IMR-90 (cell line): ENCODE measurements around the gene NFASC. TPM values are rescaled to one million over a fixed set of nuclear protein-coding genes. Genes with fewer than 3 reads are reported as not detected.
A peak's percentile ranks its signal among the peaks of the same experiment; 100 is the strongest.

ENCODE experiments used
- ATAC-seq: fragments of 200-7000 bp; cut with Tn5 transposase; 2 replicates; pipeline ENCODE4 v1.9.1; 2020; ENCODE audit warnings: low read depth, mild to moderate bottlenecking, moderate library complexity
- BruUV-seq: library from RNA; stranded (reverse); fragments of 400-500 nt; replicated peaks from 2 replicates; lab custom pipeline; 2021; lab: Mats Ljungman, UMichigan
- CTCF ChIA-PET: fragments of 300-600 bp; formaldehyde crosslinking; extraction: SDS; loops from one replicate; lab custom pipeline; 2021; ENCODE audit warnings: antibody characterized with exemption; lab: Yijun Ruan, JAX
- POLR2A ChIA-PET: fragments of 300-600 bp; sonication (Branson Sonifier 250); formaldehyde crosslinking; loops from one replicate; lab custom pipeline; 2022; ENCODE audit warnings: antibody characterized with exemption; ENCODE audit not compliant: unreplicated experiment; lab: Charles Lee
- DNase-seq: peaks from one replicate; pipeline ENCODE4 v3.0.0; 2013
- H2AFZ ChIP-seq: replicated peaks from 2 replicates; pipeline ENCODE3; 2013; ENCODE audit warnings: low read length, mild to moderate bottlenecking; ENCODE audit not compliant: poor library complexity
- H2AK5ac ChIP-seq: 2 replicates; pipeline ENCODE4 v1.6.1; 2013; ENCODE audit warnings: low read depth, low read length, inconsistent platforms
- H2AK9ac ChIP-seq: replicated peaks from 2 replicates; pipeline ENCODE3; 2013; ENCODE audit warnings: mild to moderate bottlenecking, low read depth, low read length, moderate library complexity; ENCODE audit not compliant: poor library complexity
- H2BK120ac ChIP-seq: 2 replicates; pipeline ENCODE4 v1.6.1; 2013; ENCODE audit warnings: low read depth, low read length, inconsistent platforms
- H2BK15ac ChIP-seq: 3 replicates; pipeline ENCODE4 v1.6.1; 2013; ENCODE audit warnings: low read depth, low read length, inconsistent platforms
- H2BK20ac ChIP-seq: 2 replicates; pipeline ENCODE4 v1.6.1; 2013; ENCODE audit warnings: low read depth, mild to moderate bottlenecking, inconsistent platforms, low read length, moderate library complexity
- H2BK5ac ChIP-seq: 2 replicates; pipeline ENCODE4 v1.6.1; 2013; ENCODE audit warnings: mild to moderate bottlenecking, low read depth, low read length, inconsistent platforms; ENCODE audit not compliant: poor library complexity, severe bottlenecking
- H3K14ac ChIP-seq: replicated peaks from 2 replicates; pipeline ENCODE4 v1.6.1; 2013; ENCODE audit warnings: low read depth, low read length, inconsistent platforms
- H3K18ac ChIP-seq: 2 replicates; pipeline ENCODE4 v1.6.1; 2013; ENCODE audit warnings: low read depth, low read length, control low read depth
- H3K23ac ChIP-seq: 2 replicates; pipeline ENCODE4 v1.6.1; 2013; ENCODE audit warnings: low read depth, low read length, inconsistent platforms
- H3K27ac ChIP-seq: 2 replicates; pipeline ENCODE4 v1.5.1; 2013; ENCODE audit warnings: mild to moderate bottlenecking, control low read depth, low read length; ENCODE audit not compliant: insufficient read depth
- H3K27me3 ChIP-seq: 2 replicates; pipeline ENCODE4 v1.6.1; 2013; ENCODE audit warnings: low read length; ENCODE audit not compliant: control insufficient read depth, insufficient read depth
- H3K36me3 ChIP-seq: 2 replicates; pipeline ENCODE4 v1.6.1; 2013; ENCODE audit warnings: low read length, mixed read lengths; ENCODE audit not compliant: control insufficient read depth, insufficient read depth
- H3K4ac ChIP-seq: 2 replicates; pipeline ENCODE4 v1.6.1; 2013; ENCODE audit warnings: low read depth, low read length, inconsistent platforms
- H3K4me1 ChIP-seq: 2 replicates; pipeline ENCODE4 v1.6.1; 2013; ENCODE audit warnings: low read length, mixed read lengths; ENCODE audit not compliant: control insufficient read depth, insufficient read depth
- H3K4me2 ChIP-seq: 2 replicates; pipeline ENCODE4 v1.6.1; 2013; ENCODE audit warnings: low read depth, mild to moderate bottlenecking, control low read depth, low read length, moderate library complexity
- H3K4me3 ChIP-seq: 2 replicates; pipeline ENCODE4 v1.5.1; 2013; ENCODE audit warnings: low read depth, mild to moderate bottlenecking, control low read depth, low read length, moderate library complexity; ENCODE audit not compliant: insufficient read depth
- H3K56ac ChIP-seq: 2 replicates; pipeline ENCODE4 v1.6.1; 2013; ENCODE audit warnings: low read length, inconsistent platforms; ENCODE audit not compliant: insufficient read depth; ENCODE audit errors: extremely low read depth
- H3K79me1 ChIP-seq, 2 experiments: 2 replicates each; pipeline ENCODE4 v1.6.1; 2013; ENCODE audit warnings: low read length in 2 of 2, inconsistent platforms in 1 of 2, low read depth in 1 of 2
- H3K9ac ChIP-seq: 2 replicates; pipeline ENCODE4 v1.6.1; 2013; ENCODE audit warnings: low read depth, low read length, control low read depth
- H3K9me1 ChIP-seq: 2 replicates; pipeline ENCODE4 v1.6.1; 2013; ENCODE audit warnings: low read length, inconsistent platforms; ENCODE audit not compliant: insufficient read depth
- H3K9me3 ChIP-seq: 2 replicates; pipeline ENCODE4 v1.6.1; 2013; ENCODE audit warnings: low read length; ENCODE audit not compliant: control insufficient read depth, insufficient read depth
- H4K20me1 ChIP-seq: 2 replicates; pipeline ENCODE4 v1.6.1; 2013; ENCODE audit warnings: low read length, inconsistent platforms; ENCODE audit not compliant: insufficient read depth
- H4K5ac ChIP-seq: 2 replicates; pipeline ENCODE4 v1.6.1; 2013; ENCODE audit warnings: mild to moderate bottlenecking, low read depth, low read length, control low read depth
- H4K8ac ChIP-seq, 2 experiments: 2 replicates each; pipeline ENCODE4 v1.6.1; 2013; ENCODE audit warnings: low read depth in 2 of 2, low read length in 2 of 2, control low read depth in 1 of 2, inconsistent platforms in 1 of 2
- H4K91ac ChIP-seq: 2 replicates; pipeline ENCODE4 v1.6.1; 2013; ENCODE audit warnings: low read depth, low read length, inconsistent platforms; ENCODE audit not compliant: insufficient read depth
- BHLHE40 ChIP-seq: fragments of 150-350 bp; IDR thresholded peaks from 2 replicates; pipeline ENCODE4 v1.6.1; 2016; ENCODE audit warnings: mild to moderate bottlenecking, low read depth, low read length
- FOS ChIP-seq: fragments of 150-350 bp; IDR thresholded peaks from 2 replicates; pipeline ENCODE4 v1.6.1; 2016; ENCODE audit warnings: low read depth, low read length
- MAFK ChIP-seq: IDR thresholded peaks from 2 replicates; pipeline ENCODE4 v1.6.1; 2012; ENCODE audit warnings: low read depth, low read length, improper control_type of control experiment
- MAZ ChIP-seq: IDR thresholded peaks from 2 replicates; pipeline ENCODE4 v1.6.1; 2012; ENCODE audit warnings: low read depth, mild to moderate bottlenecking, low read length, improper control_type of control experiment, moderate library complexity, borderline replicate concordance
- NFE2L2 ChIP-seq: fragments of 150-350 bp; IDR thresholded peaks from 2 replicates; pipeline ENCODE4 v1.6.1; 2016; ENCODE audit warnings: low read depth, mild to moderate bottlenecking, low read length
- RCOR1 ChIP-seq: IDR thresholded peaks from 2 replicates; pipeline ENCODE4 v1.6.1; 2012; ENCODE audit warnings: mild to moderate bottlenecking, low read length, improper control_type of control experiment; ENCODE audit not compliant: insufficient replicate concordance
- RFX5 ChIP-seq: IDR thresholded peaks from 2 replicates; pipeline ENCODE4 v1.8.0; 2012; ENCODE audit warnings: low read depth, mild to moderate bottlenecking, low read length, moderate library complexity
- WGBS, 2 experiments: methylation state at CpG; one replicate each; pipeline versions ENCODE4 v1.1.5 to v1.1.7; 2013; ENCODE audit warnings: missing lambda C conversion rate in 2 of 2; ENCODE audit not compliant: insufficient read length in 1 of 2; ENCODE audit errors: extremely low coverage in 2 of 2; 5-methylcytosine and 5-hydroxymethylcytosine counted together
- dilution Hi-C: fragments of 300-500 bp; cut with HindIII; formaldehyde crosslinking; loops from one replicate; pipeline ENCODE4 v1.14.3; 2018; ENCODE audit warnings: low sequenced_read_pairs; ENCODE audit not compliant: unreplicated experiment
- in situ Hi-C: fragments of 300-500 bp; cut with MboI; formaldehyde crosslinking; loops from 3 replicates; pipeline ENCODE4 v1.14.3; 2019; ENCODE audit warnings: low sequenced_read_pairs, inconsistent platforms, mixed read lengths
- intact Hi-C: fragments of 100-400 bp; cut with micrococcal nuclease; formaldehyde crosslinking; loops from 2 replicates; pipeline ENCODE4 v1.10.0; 2022
- polyA plus RNA-seq, 3 experiments: library from polyadenylated mRNA; depleted of rRNA; stranded (reverse); fragments of >200 nt; gene quantifications; 2 replicates each; pipeline ENCODE4 v1.2.3, GENCODE V29; 2012; ENCODE audit warnings: low replicate concordance in 1 of 3
- total RNA-seq: library from RNA; depleted of rRNA; stranded (reverse); fragments of >200 nt; gene quantifications from 2 replicates; pipeline ENCODE4 v1.2.3, GENCODE V29; 2012
- TF ChIP-seq, protein P1 (sequence below): fragments of 150-350 bp; IDR thresholded peaks from 2 replicates; pipeline ENCODE4 v1.6.1; 2016; ENCODE audit warnings: low read depth, mild to moderate bottlenecking, low read length, moderate library complexity, borderline replicate concordance
- TF ChIP-seq, protein P2 (sequence below): conservative IDR thresholded peaks from 2 replicates; pipeline ENCODE4 v1.5.1; 2012; ENCODE audit warnings: mild to moderate bottlenecking, low read depth, low read length, improper control_type of control experiment

NFASC gene
- total and polyA plus RNA-seq, 2 of the 4 experiments (the other 2 are of a cell fraction): 0.18 to 0.79 TPM

DNA sequence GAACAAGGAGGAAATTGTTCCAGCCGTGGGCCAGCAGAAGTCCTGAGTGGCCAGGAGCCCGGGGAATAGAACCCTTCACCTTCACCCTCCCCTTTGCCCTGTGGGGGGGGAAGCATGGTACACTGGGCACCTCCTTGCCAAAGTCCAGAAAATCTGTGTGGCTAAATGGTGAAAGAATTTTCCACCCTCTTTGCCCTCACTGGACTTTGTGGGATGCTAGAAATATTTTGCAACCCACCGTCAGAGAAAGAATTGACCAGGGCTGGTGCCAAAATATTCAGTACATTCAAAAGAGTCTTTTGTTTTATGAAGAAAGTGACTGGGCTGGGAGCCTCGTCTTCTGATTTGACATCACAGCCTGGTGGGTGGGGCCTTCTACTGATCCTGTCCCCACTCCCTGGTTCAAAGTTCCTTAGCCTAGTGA is 14.6 kb downstream of the NFASC start:
- DNase-seq: no peak
- CTCF ChIA-PET: no interaction called here

More for the DNA sequence above, 14.6 kb downstream of the NFASC start:
- Histone ChIP-seq H3K56ac (no peak overlapping the region), H4K5ac (no peak overlapping the region), H2BK15ac (no peak overlapping the region), H3K36me3 (no peaks in the 10 kb centered on the region), H4K91ac (no peak overlapping the region), H2AK9ac (no peak overlapping the region), H3K4me1 (no peaks in the 10 kb centered on the region), H3K27ac (no peak overlapping the region), H3K9ac (no peak overlapping the region), H2AK5ac (no peak overlapping the region), H3K79me1 (no peaks in the 10 kb centered on the region), H3K4me2 (no peak overlapping the region), H3K27me3 (peaks cover 12% of the 10 kb centered on the region), H3K9me1 (no peaks in the 10 kb centered on the region), H2BK5ac (no peak overlapping the region), H4K8ac (no peak overlapping the region), H3K14ac (no peak overlapping the region), H3K23ac (no peak overlapping the region), H2BK120ac (no peak overlapping the region), H2BK20ac (no peak overlapping the region), H2AFZ (no peak overlapping the region), H3K4ac (no peak overlapping the region), H3K18ac (no peak overlapping the region), H4K20me1 (no peaks in the 10 kb centered on the region), H3K9me3 (no peaks in the 10 kb centered on the region), H3K4me3 (no peak overlapping the region)
- WGBS, 2 experiments: no CpG with 5 or more reads among the region's 4 CpGs
- in situ Hi-C loops: no loop called here
- POLR2A ChIA-PET: no interaction called here
- intact Hi-C loops: no loop called here
- no peak for TF ChIP-seq NFE2L2
- no peak for TF ChIP-seq RFX5
- no peak for TF ChIP-seq FOS
- no peak for TF ChIP-seq RCOR1
- no peak for TF ChIP-seq MAZ
- TF ChIP-seq BHLHE40: no peak
- TF ChIP-seq, protein P1, sequence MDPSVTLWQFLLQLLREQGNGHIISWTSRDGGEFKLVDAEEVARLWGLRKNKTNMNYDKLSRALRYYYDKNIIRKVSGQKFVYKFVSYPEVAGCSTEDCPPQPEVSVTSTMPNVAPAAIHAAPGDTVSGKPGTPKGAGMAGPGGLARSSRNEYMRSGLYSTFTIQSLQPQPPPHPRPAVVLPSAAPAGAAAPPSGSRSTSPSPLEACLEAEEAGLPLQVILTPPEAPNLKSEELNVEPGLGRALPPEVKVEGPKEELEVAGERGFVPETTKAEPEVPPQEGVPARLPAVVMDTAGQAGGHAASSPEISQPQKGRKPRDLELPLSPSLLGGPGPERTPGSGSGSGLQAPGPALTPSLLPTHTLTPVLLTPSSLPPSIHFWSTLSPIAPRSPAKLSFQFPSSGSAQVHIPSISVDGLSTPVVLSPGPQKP: no peak
- TF ChIP-seq, protein P2, sequence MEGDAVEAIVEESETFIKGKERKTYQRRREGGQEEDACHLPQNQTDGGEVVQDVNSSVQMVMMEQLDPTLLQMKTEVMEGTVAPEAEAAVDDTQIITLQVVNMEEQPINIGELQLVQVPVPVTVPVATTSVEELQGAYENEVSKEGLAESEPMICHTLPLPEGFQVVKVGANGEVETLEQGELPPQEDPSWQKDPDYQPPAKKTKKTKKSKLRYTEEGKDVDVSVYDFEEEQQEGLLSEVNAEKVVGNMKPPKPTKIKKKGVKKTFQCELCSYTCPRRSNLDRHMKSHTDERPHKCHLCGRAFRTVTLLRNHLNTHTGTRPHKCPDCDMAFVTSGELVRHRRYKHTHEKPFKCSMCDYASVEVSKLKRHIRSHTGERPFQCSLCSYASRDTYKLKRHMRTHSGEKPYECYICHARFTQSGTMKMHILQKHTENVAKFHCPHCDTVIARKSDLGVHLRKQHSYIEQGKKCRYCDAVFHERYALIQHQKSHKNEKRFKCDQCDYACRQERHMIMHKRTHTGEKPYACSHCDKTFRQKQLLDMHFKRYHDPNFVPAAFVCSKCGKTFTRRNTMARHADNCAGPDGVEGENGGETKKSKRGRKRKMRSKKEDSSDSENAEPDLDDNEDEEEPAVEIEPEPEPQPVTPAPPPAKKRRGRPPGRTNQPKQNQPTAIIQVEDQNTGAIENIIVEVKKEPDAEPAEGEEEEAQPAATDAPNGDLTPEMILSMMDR: no peak
- no peak for TF ChIP-seq MAFK
- dilution Hi-C loops: no loop called here
- ATAC-seq: peak; percentile 51
- no TSS peak for BruUV-seq
